ENCODE measurements around the gene CDRT15. TPM values are rescaled to one million over a fixed set of nuclear protein-coding genes. Genes with fewer than 3 reads are reported as not detected.

CDRT15 gene
- total RNA-seq, 1 donor from 2014 or later, result not detected

GRCh38 chr17:14228903-14229302 lies 7.8 kb downstream of the CDRT15 start:
- Mint-ChIP-seq H3K4me3 (ENCODE audit: low read depth) (no peak overlapping the region), H3K36me3 (ENCODE audit: low read depth) (peaks cover 2% of the 10 kb centered on the region), H3K9me3 (peaks cover 3% of the 10 kb centered on the region), H3K4me1 (ENCODE audit: low read depth) (no peaks in the 10 kb centered on the region), H3K27ac (no peak overlapping the region), H3K27me3 (ENCODE audit: low read depth) (no peaks in the 10 kb centered on the region)
- intact Hi-C loops (cut with micrococcal nuclease), result no loop called here
- DNase-seq (ENCODE audit: low spot score), result no peak

- H3K9me3 Mint-ChIP-seq, result peaks cover 3% of the 10 kb centered on the region
- peaks cover 2% of the 10 kb centered on the region for H3K36me3 Mint-ChIP-seq (ENCODE audit: low read depth)
- no peak overlapping the region for H3K27ac Mint-ChIP-seq
- no peaks in the 10 kb centered on the region for H3K4me1 Mint-ChIP-seq (ENCODE audit: low read depth)
- H3K27me3 Mint-ChIP-seq (ENCODE audit: low read depth), result no peaks in the 10 kb centered on the region
- intact Hi-C loops (cut with micrococcal nuclease), result no loop called here
- no peak for DNase-seq (ENCODE audit: low spot score)
- H3K4me3 Mint-ChIP-seq (ENCODE audit: low read depth), result no peak overlapping the region
Measured at GRCh38 chr17:14227052-14227451, 9.6 kb downstream of the CDRT15 start.

- H3K4me3 Mint-ChIP-seq (ENCODE audit: low read depth), result no peak overlapping the region
- intact Hi-C loops (cut with micrococcal nuclease), result no loop called here
Measured at GRCh38 chr17:14225254-14225980, 11.2 kb downstream of the CDRT15 start.

GRCh38 chr17:14222611-14223010 lies 14.1 kb downstream of the CDRT15 start:
- intact Hi-C loops (cut with micrococcal nuclease), result no loop called here
- H3K4me1 Mint-ChIP-seq (ENCODE audit: low read depth), result no peaks in the 10 kb centered on the region
- no peaks in the 10 kb centered on the region for H3K27me3 Mint-ChIP-seq (ENCODE audit: low read depth)
- H3K36me3 Mint-ChIP-seq (ENCODE audit: low read depth), result no peaks in the 10 kb centered on the region
- no peak overlapping the region for H3K4me3 Mint-ChIP-seq (ENCODE audit: low read depth)
- H3K9me3 Mint-ChIP-seq, result no peaks in the 10 kb centered on the region
- DNase-seq (ENCODE audit: low spot score), result no peak
- no peak overlapping the region for H3K27ac Mint-ChIP-seq

More at GRCh38 chr17:14225254-14225980, 11.2 kb downstream of the CDRT15 start:
- no peaks in the 10 kb centered on the region for H3K4me1 Mint-ChIP-seq (ENCODE audit: low read depth)
- no peaks in the 10 kb centered on the region for H3K9me3 Mint-ChIP-seq
- H3K36me3 Mint-ChIP-seq (ENCODE audit: low read depth), result peaks cover 2% of the 10 kb centered on the region
- H3K27ac Mint-ChIP-seq, result no peak overlapping the region
- no peak for DNase-seq (ENCODE audit: low spot score)
- H3K27me3 Mint-ChIP-seq (ENCODE audit: low read depth), result no peaks in the 10 kb centered on the region

GRCh38 chr17:14214271-14214670 lies 22.4 kb downstream of the CDRT15 start:
- intact Hi-C loops (cut with micrococcal nuclease), result no loop called here
- peaks cover 15% of the 10 kb centered on the region for H3K4me1 Mint-ChIP-seq (ENCODE audit: low read depth)
- peaks cover 8% of the 10 kb centered on the region for H3K9me3 Mint-ChIP-seq
- no peaks in the 10 kb centered on the region for H3K27me3 Mint-ChIP-seq (ENCODE audit: low read depth)
- DNase-seq (ENCODE audit: low spot score), result no peak
- no peak overlapping the region for H3K4me3 Mint-ChIP-seq (ENCODE audit: low read depth)
- H3K36me3 Mint-ChIP-seq (ENCODE audit: low read depth), result peaks cover 52% of the 10 kb centered on the region
- H3K27ac Mint-ChIP-seq, result no peak overlapping the region

- H3K4me3 Mint-ChIP-seq (ENCODE audit: low read depth), result no peak overlapping the region
- H3K4me1 Mint-ChIP-seq (ENCODE audit: low read depth), result peaks cover 23% of the 10 kb centered on the region
- peaks cover 68% of the 10 kb centered on the region for H3K36me3 Mint-ChIP-seq (ENCODE audit: low read depth)
- peaks cover 8% of the 10 kb centered on the region for H3K9me3 Mint-ChIP-seq
- H3K27me3 Mint-ChIP-seq (ENCODE audit: low read depth), result no peaks in the 10 kb centered on the region
- no peak for DNase-seq (ENCODE audit: low spot score)
- intact Hi-C loops (cut with micrococcal nuclease), result no loop called here
- no peak overlapping the region for H3K27ac Mint-ChIP-seq
Measured at GRCh38 chr17:14212401-14212800, 24.3 kb downstream of the CDRT15 start.

GRCh38 chr17:14211801-14212200 lies 24.9 kb downstream of the CDRT15 start:
- no peak for DNase-seq (ENCODE audit: low spot score)
- Mint-ChIP-seq H3K27ac (no peak overlapping the region), H3K9me3 (peaks cover 8% of the 10 kb centered on the region), H3K36me3 (ENCODE audit: low read depth) (peaks cover 70% of the 10 kb centered on the region), H3K4me1 (ENCODE audit: low read depth) (peaks cover 23% of the 10 kb centered on the region), H3K4me3 (ENCODE audit: low read depth) (no peak overlapping the region), H3K27me3 (ENCODE audit: low read depth) (no peaks in the 10 kb centered on the region)
- intact Hi-C loops (cut with micrococcal nuclease), result no loop called here

- peaks cover 8% of the 10 kb centered on the region for H3K9me3 Mint-ChIP-seq
- no peak overlapping the region for H3K27ac Mint-ChIP-seq
- DNase-seq (ENCODE audit: low spot score), result no peak
- intact Hi-C loops (cut with micrococcal nuclease), result no loop called here
- H3K27me3 Mint-ChIP-seq (ENCODE audit: low read depth), result no peaks in the 10 kb centered on the region
- H3K36me3 Mint-ChIP-seq (ENCODE audit: low read depth), result peaks cover 64% of the 10 kb centered on the region
- H3K4me3 Mint-ChIP-seq (ENCODE audit: low read depth), result no peak overlapping the region
- H3K4me1 Mint-ChIP-seq (ENCODE audit: low read depth), result peaks cover 25% of the 10 kb centered on the region
Measured at GRCh38 chr17:14211246-14211645, 25.4 kb downstream of the CDRT15 start.

GRCh38 chr17:14209215-14209614 lies 27.4 kb downstream of the CDRT15 start:
- intact Hi-C loops (cut with micrococcal nuclease), result loop anchor here (10.0 kb wide), 1 partner anchor 216 kb away; no protein-coding TSS in a partner anchor
- Mint-ChIP-seq H3K36me3 (ENCODE audit: low read depth) (peaks cover 75% of the 10 kb centered on the region), H3K27me3 (ENCODE audit: low read depth) (no peaks in the 10 kb centered on the region), H3K4me1 (ENCODE audit: low read depth) (peaks cover 44% of the 10 kb centered on the region), H3K9me3 (peaks cover 8% of the 10 kb centered on the region), H3K4me3 (ENCODE audit: low read depth) (no peak overlapping the region), H3K27ac (no peak overlapping the region)
- no peak for DNase-seq (ENCODE audit: low spot score)

- intact Hi-C loops (cut with micrococcal nuclease), result loop anchor here (10.0 kb wide), 1 partner anchor 217 kb away; no protein-coding TSS in a partner anchor
- no peaks in the 10 kb centered on the region for H3K27me3 Mint-ChIP-seq (ENCODE audit: low read depth)
- peaks cover 57% of the 10 kb centered on the region for H3K4me1 Mint-ChIP-seq (ENCODE audit: low read depth)
- no peak for DNase-seq (ENCODE audit: low spot score)
- H3K9me3 Mint-ChIP-seq, result peaks cover 8% of the 10 kb centered on the region
- H3K36me3 Mint-ChIP-seq (ENCODE audit: low read depth), result peaks cover 67% of the 10 kb centered on the region
- H3K4me3 Mint-ChIP-seq (ENCODE audit: low read depth), result no peak overlapping the region
- no peak overlapping the region for H3K27ac Mint-ChIP-seq
Measured at GRCh38 chr17:14207791-14208190, 28.9 kb downstream of the CDRT15 start.

GRCh38 chr17:14206891-14207290 lies 29.8 kb downstream of the CDRT15 start:
- DNase-seq (ENCODE audit: low spot score), result no peak
- Mint-ChIP-seq H3K9me3 (peaks cover 8% of the 10 kb centered on the region), H3K4me3 (ENCODE audit: low read depth) (no peak overlapping the region), H3K4me1 (ENCODE audit: low read depth) (peaks cover 66% of the 10 kb centered on the region), H3K27ac (no peak overlapping the region), H3K27me3 (ENCODE audit: low read depth) (no peaks in the 10 kb centered on the region), H3K36me3 (ENCODE audit: low read depth) (peaks cover 65% of the 10 kb centered on the region)
- intact Hi-C loops (cut with micrococcal nuclease), result loop anchor here (10.0 kb wide), 1 partner anchor 218 kb away; no protein-coding TSS in a partner anchor

GRCh38 chr17:14205992-14206461 lies 30.6 kb downstream of the CDRT15 start:
- peaks cover 67% of the 10 kb centered on the region for H3K4me1 Mint-ChIP-seq (ENCODE audit: low read depth)
- peaks cover 57% of the 10 kb centered on the region for H3K36me3 Mint-ChIP-seq (ENCODE audit: low read depth)
- H3K27me3 Mint-ChIP-seq (ENCODE audit: low read depth), result no peaks in the 10 kb centered on the region
- H3K27ac Mint-ChIP-seq, result peak overlapping the region; percentile 64
- no peak overlapping the region for H3K4me3 Mint-ChIP-seq (ENCODE audit: low read depth)
- H3K9me3 Mint-ChIP-seq, result peaks cover under 1% of the 10 kb centered on the region
- intact Hi-C loops (cut with micrococcal nuclease), result loop anchor here (10.0 kb wide), 1 partner anchor 219 kb away; no protein-coding TSS in a partner anchor
- DNase-seq (ENCODE audit: low spot score), result no peak

GRCh38 chr17:14205380-14205779 lies 31.3 kb downstream of the CDRT15 start:
- no peaks in the 10 kb centered on the region for H3K9me3 Mint-ChIP-seq
- no peak for DNase-seq (ENCODE audit: low spot score)
- peak overlapping the region; percentile 64 for H3K27ac Mint-ChIP-seq
- H3K4me3 Mint-ChIP-seq (ENCODE audit: low read depth), result peak overlapping the region; percentile 47
- intact Hi-C loops (cut with micrococcal nuclease), result loop anchor here (10.0 kb wide), 1 partner anchor 219 kb away; no protein-coding TSS in a partner anchor
- H3K36me3 Mint-ChIP-seq (ENCODE audit: low read depth), result peaks cover 52% of the 10 kb centered on the region
- peaks cover 71% of the 10 kb centered on the region for H3K4me1 Mint-ChIP-seq (ENCODE audit: low read depth)
- no peaks in the 10 kb centered on the region for H3K27me3 Mint-ChIP-seq (ENCODE audit: low read depth)

Data from activated T-helper 2 cell treated with anti-CD3 and anti-CD28 coated beads, Interferon-gamma antibody, Interleukin-2, Interleukin-4, amounts not matched to agents 10 μg/mL and 5 μg/mL and 100 μg/mL, durations not matched to agents 14 hours and 24 hours and 36 hours (primary cell).